ENCODE measurements around the gene B4GALNT3.

Gene B4GALNT3

GRCh38 chr12:612886-613285 lies 153.1 kb downstream of the B4GALNT3 start:
- Histone ChIP-seq H3K4me3 (ENCODE audit: insufficient read length, low read depth) (no peak overlapping the region), H3K9me3 (ENCODE audit: insufficient read depth, low read length) (no peaks in the 10 kb centered on the region), H3K4me1 (ENCODE audit: insufficient read depth, insufficient read length) (peaks cover 19% of the 10 kb centered on the region), H3K36me3 (ENCODE audit: insufficient read depth, insufficient read length, low read length) (no peaks in the 10 kb centered on the region), H3K9ac (ENCODE audit: insufficient read length, low read depth) (no peak overlapping the region), H3K27me3 (ENCODE audit: insufficient read depth, insufficient read length) (peaks cover 3% of the 10 kb centered on the region)
- DNase-seq (ENCODE audit: low read depth, low spot score), result no peak
- TF ChIP-seq SUZ12 (IDR thresholded peaks at IDR 0.05; ENCODE audit: extremely low read depth, insufficient read depth, insufficient read length) (no peak), ZNF274 (IDR thresholded peaks at IDR 0.05; ENCODE audit: low read depth, low read length) (no peak), YY1 (IDR thresholded peaks at IDR 0.05; ENCODE audit: insufficient read depth, insufficient read length) (no peak)

Measured in NT2/D1 (cell line).